ENCODE data around the gene PAIP2.
A peak's percentile ranks its signal among the peaks of the same experiment; 100 is the strongest.
"Not testable (repeated sequence)": the region's sequence is repeated elsewhere in the genome, so short reads cannot be mapped to it uniquely, and the experiment has no call there.

The PAIP2 gene, protein sequence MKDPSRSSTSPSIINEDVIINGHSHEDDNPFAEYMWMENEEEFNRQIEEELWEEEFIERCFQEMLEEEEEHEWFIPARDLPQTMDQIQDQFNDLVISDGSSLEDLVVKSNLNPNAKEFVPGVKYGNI

GRCh38 chr5:139341689-139342422 is at the start of gene PAIP2:
PAIP2 (plus strand) TSS chr5:139341854; CDS start chr5:139363785, 21,931 bp downstream.
- DNase-seq = peak; percentile 96

GRCh38 chr5:139293202-139293506 is 48.5 kb upstream of the PAIP2 start:
- DNase-seq = no peak

DNA sequence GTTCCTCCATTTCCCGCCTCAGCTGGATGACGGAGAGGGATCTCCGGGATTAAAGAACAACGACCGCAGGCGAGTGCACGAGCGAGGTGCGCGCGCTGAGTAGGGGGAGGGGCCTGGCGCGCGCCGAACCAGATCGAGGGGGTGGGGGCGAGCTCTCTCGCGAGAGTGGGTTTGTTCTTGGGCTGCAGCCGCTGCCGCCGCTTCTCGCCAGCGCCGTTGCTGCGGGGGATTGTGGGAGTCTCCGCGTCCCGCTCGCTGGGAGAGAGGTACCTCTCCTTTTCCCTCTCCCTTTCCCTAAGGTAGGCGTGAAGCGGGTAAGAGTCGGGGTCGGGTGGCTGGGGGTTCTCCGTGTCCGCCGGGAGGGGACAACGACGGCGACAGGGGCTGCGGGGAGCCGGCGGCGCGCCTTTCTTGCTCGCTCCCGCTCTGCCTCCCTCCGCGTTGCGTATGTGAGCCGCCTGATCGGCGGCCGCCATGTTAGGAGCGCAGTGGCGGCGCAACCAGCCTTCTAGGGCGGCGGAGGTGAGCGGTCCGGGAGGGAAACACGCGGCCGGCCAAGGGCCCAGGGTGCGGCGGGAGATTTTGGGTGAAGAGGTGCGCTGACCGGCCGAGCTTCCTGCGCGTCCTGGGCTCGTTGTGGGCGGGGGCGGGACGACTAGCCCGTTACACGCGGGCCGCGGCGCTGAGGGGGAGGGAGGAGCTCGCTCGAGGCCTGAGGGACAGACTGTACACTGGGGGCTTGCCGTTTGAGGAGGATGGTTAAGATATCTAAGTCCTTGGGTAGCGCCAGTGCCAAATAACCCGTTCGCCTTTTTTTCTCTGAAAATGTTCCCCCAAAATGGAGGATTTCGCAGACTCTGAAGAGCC is 47.9 kb upstream of the PAIP2 start, which contains the start of gene MATR3:
Gene MATR3 (plus strand): TSS at position 234 of the 867 bp plus-strand sequence. CDS start 13,676 bp downstream, outside the sequence.
- peak; percentile 93 for DNase-seq

DNA sequence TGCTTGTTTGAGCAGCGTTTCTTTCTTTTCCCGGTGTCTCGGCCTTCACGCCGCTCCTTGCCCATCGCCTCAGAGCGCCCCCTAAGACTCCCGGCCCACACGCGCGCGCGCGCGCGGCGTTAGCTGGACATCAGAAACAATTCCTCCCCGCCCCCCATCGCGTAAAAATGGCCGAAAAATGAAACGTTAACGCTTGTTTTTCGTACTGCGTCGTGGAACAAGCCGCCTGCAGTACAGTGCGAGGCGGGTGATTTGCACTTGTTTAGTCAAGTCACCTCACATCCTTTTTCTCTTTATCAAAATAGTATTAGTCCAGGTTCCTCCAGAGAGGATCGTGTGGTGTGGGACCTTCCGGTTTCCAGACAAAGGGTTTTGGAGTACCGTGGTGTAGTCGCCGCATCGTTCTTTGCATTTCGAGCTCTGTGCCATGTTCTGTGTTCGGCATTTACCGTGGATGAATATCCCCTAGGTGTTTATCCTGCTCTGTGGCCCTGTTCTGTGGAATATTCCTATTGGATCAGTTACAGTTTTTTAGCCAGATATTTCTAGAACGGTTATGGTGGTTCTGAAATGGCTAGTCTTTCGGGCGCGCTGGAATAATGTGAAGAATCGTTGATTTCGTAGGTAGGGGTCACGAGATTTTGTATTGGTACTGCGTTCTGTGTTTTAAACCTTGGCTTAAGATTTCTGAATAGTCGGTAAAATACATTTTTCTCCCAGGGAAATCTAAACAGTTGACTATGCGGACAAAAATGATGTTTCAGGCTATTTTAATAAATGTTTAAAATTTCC is 47.1 kb upstream of the PAIP2 start:
- DNase-seq = peak; percentile 53

GRCh38 chr5:139295346-139296057 is 46.2 kb upstream of the PAIP2 start:
- no peak for DNase-seq

- DNase-seq = no peak
Measured at GRCh38 chr5:139296198-139296597, 45.5 kb upstream of the PAIP2 start.

GRCh38 chr5:139296862-139297326 is 44.8 kb upstream of the PAIP2 start:
- no peak for DNase-seq

DNA sequence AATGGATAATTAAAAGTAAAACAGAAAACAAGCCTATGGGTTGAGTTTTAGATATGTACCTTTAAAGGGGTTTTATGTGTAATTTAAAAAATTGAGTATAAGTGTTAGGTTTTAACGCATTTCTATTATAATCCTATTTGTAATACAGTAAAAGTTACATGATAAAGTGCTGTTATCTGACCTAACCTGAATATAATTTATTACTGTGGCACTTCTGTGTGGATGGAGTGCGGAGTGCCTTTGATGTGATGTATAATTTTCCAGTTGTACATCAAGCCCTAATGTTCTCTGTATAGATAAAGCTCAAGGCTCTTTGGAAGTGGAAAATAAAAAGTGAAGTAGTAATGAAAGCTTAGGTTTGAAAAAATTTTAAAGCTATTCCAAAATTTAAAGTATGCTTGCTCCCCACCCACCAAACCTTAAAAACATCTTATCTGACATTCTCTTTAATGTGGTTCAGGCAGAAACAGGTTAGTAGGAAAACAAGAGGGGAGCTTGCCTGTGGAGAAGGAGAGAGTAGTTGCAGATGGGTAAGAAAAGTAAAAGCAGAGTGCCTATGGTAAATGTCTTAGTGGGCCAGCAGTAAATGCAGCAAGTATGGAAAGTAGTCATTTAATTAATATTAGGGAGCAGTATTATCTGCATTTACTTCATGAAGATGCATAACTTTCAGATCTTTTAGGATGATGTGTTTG is 44.1 kb upstream of the PAIP2 start:
- no peak for DNase-seq

DNA sequence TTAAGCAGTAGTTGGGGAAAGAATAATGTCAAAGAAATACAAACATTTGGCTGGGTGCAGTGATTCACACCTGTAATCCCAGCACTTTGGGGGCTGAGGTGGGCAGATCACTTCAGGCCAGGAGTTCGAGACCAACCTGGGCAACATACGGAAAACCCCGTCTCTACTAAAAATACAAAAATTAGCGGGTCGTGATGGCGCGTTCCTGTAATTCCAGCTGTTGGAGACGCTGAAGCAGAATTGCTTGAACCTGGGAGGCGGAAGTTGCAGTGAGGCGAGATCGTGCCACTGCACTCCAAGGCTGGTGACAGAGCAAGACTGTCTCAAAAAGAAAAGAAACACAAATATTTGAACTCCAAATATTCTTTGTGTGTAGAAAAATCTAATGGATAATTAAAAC is 43.4 kb upstream of the PAIP2 start:
- DNase-seq = no peak

DNA sequence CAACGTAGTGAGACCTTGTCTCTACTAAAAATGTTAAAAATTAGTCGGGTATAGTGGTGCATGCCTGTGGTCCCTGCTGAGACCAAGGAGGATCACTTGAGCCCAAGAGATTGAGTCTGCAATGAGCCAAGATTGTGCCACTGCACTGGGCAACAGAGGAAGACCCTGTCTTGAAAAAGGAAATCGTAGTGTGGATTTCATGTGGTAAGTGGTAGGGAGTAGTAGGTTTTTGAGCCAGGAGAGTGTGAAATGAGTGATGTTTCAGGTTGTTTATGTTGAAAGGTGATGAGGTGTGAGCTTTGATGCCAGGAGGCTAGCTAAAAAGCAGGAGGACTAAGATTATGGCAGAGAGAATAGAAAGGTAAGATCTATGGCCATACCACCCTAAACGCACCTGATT is 42.2 kb upstream of the PAIP2 start:
- DNase-seq = peak; percentile 29

DNA sequence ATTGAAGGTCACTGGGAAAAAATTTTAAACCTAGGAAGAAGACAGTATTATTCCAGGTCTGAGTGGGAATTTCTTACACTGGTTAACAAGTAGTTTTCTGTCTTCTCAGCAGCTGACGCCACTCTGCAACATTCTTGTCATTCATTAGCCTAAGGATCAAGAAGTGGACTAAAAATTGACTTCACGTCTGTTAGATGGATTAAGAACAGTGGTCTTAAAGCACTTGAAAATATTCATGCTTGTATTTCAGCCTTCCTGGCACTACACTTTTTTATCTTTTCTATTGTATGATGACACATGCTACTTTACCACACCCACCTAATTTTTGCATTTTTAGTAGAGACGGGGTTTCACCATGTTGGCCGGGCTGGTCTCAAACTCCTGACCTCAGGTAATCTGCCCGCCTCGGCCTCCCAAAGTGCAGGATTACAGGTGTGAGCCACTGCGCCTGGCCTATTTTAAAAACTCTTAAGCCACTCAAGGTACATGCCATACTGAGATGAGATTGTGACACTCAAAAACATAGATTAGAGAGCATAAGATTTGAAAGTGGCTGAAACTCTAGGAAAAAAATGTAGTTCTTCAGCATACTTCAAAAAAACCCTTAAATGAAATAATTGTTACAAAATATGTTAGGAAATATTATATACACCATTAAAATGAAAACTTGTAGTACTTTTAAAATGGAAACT is 39.7 kb upstream of the PAIP2 start:
- peak; percentile 25 for DNase-seq

GRCh38 chr5:139304391-139305324 is 37.0 kb upstream of the PAIP2 start:
- DNase-seq = no peak

- peak; percentile 37 for DNase-seq
Measured at GRCh38 chr5:139306197-139306596, 35.5 kb upstream of the PAIP2 start.

DNA sequence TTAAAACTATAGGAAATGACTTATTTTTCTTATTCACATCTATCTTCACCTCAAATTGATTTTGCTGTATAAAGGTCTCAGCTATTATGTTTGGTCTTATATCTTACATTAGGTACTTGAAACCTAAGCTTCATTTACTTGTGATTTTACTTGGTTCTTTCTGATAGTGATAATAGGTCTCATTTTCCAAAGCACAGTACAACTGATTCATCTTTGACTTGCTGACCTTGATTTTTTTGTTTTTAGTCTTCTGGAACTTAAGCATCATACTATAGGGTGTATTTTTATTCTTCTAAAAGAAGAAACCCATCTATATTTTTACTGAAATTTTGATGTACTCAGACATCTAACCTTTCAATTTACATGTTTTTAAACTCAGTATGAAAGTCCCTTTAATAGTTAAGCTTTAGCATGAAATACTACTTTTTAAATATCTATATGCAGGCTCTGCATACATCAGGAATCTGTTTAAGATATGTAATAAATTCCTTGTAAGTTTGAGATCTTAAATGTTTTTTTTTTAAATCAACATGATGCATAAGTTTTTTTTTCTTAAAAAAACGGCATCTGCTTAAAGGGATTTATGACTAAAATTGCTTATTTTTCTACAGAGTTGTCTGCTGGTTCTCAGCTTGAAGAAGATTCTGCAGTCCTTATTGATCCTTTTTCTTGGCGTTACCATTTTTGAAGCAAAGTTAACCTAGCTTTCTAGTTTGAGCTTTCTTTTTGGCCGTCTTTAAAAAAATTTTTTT is 34.9 kb upstream of the PAIP2 start:
- no peak for DNase-seq

DNA sequence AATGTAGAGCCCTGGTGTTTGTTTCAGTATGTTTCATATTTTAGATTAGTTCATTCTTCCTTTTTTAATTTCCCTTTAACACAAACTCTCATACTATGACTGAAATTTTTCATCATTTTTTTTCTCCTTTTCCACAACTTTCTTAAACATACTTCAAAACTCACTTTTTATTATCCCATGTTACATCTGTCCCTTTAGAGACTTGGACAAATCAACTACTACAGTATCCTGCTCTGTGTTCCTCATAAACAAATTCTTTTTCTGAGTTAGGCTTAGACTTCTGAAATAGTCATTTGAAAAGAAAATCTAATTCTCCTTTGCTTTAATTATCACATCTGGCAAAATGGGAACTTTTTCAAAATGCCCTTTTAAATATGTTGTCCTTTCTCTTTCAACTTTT is 32.9 kb upstream of the PAIP2 start:
- no peak for DNase-seq

- not testable (repeated sequence) for DNase-seq
Measured at GRCh38 chr5:139310715-139311186, 30.9 kb upstream of the PAIP2 start.

DNA sequence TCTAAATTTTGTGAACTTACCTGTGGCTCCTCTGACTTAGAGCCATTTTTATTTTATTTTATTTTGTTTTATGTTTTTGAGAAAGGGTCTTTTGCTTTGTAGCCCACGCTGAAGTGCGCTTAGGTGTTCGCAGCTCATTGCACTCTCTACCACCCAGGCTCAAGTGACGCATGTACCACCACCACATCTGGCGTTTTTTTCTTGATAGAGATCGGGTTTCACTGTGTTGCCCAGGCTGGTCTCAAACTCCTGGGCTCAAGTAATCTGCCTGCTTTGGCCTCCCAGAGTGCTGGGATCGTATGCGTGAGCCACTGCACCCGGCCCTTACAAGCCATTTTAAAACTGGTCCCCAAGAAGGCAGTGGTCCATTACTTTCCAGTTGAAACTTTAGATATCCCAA is 29.6 kb upstream of the PAIP2 start:
- DNase-seq = no peak

- DNase-seq = no peak
Measured at GRCh38 chr5:139314276-139314675, 27.4 kb upstream of the PAIP2 start.
